Ramos (cell line): ENCODE data around the gene PDLIM5.
"Not testable (repeated sequence)": the region's sequence is repeated elsewhere in the genome, so short reads cannot be mapped to it uniquely, and the experiment has no call there.

Source experiments
- in situ Hi-C: fragments of 300-500 bp; cut with MboI; formaldehyde crosslinking; loops from one replicate; pipeline ENCODE4 v1.14.3; 2022; ENCODE audit warnings: low sequenced_read_pairs; ENCODE audit not compliant: unreplicated experiment

The PDLIM5 gene

DNA sequence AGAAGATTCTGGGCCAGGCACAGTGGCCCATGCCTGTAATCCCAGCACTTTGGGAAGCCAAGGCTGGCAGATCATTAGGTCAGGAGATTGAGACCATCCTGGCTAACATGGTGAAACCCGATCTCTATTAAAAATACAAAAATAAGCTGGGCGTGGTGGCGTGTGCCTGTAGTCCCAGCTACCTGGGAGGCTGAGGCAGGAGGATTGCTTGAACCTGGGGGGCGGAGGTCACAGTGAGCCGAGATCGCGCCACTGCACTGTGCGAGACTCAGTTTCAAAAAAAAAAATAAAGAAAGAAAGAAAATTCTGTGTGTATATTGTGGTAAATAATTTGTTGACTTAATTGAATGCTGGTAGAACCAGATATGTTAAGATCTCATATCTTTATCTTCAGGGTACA lies 177.3 kb downstream of the PDLIM5 start:
- in situ Hi-C loops = not testable (repeated sequence)

DNA sequence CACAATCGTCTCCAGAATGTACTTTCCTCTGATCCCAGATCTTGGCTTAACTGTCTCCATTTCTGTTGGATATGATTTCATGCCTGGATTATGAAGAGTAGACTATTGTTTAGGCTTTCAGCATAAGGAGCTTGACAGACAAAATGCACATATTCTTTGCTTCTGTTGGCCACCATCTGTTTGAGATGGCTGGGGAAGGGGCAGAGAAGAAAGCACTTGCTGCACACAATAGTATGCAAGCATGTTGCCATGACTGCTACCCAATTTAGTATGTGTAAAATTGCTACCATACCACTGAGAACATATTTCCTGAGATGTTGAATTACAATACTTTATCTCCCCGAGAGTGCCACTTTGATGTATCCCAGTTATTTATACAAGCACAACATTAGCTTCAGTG lies 178.1 kb downstream of the PDLIM5 start:
- in situ Hi-C loops = no loop called here

DNA sequence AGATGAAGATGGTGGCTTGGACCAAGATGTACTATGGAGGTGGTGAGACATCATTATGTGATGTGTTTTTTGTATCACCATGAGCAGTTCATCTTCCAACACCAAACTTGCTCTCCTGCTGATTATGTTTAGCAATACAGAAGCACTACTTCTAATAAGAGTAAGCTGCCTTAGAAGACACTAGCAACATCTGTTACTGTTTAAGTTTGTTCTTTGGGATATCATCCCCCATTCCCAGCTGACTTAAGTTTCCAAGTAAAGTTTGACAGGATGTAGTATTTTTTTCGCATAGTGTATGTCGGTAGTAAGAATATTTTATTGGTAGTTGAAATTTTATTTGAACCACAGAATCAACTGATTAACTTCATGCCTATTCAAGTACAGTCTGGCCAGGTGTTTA lies 182.5 kb downstream of the PDLIM5 start:
- in situ Hi-C loops = no loop called here

DNA sequence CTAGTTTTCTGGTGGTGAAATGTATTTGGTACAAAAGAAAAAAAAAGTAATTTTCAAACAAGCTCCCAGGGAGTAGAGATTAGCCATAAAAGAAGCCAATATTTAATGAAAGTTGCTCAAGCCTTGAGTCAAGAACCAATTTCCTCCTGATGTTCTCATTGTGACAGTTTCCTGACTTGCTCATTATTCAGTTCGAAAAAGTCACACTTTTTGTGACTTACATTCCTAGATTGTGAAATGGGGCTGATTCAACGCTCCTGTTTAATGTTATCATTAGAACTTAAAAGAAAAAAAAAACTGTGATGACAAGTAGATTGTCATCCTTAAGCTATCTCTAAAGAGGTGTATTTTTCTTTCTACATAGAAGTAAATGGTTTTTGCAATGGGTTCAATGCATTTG lies 183.4 kb downstream of the PDLIM5 start:
- in situ Hi-C loops = no loop called here

DNA sequence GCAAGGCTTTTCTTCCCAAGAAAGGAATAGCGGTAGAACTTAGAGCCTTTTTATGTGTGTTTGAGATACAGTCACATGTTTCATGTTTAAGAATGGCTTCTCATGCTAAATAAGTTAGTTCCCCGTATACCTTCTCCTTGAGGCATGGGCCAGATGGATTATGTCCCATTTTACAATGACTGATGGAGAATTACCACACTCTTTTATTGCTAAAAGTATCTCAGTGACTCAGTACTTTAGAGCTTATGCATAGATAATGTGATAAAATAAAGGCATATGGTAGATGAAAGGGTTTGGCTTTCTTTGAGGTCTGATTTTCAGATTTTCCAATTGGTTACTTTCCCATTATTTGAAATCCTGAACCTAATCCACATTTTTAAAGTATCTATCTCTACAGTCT lies 184.3 kb downstream of the PDLIM5 start:
- in situ Hi-C loops = no loop called here

DNA sequence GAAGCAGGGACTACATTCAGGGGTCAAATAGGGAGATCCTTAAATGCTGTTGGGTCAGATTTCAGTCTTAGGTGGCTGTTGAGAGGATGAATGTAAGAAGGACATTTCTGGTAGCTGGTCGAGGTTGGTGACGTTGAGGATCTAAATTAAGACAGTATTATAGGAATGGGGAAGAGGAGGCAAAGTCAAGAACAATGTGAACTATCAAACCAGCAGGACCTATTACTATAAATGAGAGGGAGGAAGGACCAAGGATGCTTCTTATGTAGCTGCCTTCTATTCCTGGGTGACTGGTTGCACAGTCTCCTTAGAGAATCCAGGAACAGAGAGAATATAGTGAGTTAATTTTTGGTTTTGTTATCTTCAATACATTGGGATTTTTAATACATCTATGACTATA lies 187.6 kb downstream of the PDLIM5 start:
- in situ Hi-C loops = no loop called here

DNA sequence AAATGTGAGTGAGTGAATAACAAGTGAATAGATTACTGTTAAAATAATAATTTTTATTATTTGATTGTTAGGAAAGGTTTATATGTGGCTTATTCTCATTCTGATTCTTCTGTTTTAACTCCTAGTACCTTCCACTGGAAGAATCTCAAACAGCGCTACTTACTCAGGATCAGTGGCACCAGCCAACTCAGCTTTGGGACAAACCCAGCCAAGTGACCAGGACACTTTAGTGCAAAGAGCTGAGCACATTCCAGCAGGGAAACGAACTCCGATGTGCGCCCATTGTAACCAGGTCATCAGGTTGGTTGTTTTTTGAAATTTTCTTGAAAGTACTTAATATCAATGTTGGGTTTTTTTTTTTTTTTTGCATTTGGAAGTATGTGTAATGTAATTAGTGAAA lies 188.4 kb downstream of the PDLIM5 start:
- in situ Hi-C loops = no loop called here

DNA sequence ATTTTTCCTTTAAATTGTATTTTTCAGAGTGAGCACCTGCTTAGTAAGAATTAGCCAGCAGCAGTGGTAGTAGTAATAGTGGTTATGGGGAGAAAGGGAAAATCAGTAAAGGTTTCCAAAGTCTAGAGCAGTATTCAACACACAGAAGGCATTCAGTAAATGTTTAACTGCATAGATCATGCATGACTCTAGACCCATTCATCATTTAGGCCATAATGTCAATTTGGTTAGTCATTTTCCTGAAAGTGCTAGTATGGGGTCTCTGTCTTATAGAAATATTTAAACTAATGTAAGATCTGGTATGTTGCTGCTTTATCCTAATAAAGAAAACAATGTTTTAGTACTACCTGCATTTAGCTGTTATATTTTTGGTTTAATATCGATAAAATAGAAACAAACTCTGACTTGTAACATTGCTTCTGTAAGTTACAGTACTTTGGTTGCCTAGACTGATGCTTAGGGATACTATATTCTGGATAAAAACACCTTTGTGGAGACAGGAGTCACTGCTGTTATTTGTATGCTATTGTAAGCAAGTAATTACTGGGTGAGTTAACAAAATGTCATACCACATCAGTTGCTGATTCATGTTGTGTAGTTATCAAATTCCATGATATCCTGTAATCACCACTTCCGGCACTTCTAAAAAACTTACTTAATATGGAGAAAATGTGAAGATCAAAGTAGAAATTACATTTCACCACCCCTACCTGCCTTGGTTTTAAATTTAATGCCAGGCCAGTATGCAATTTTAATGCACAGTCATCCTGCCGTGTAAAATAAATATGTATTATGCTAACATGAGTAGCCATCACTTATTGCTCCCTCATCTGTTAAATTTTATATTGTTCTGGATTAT lies 190.2 kb downstream of the PDLIM5 start:
- in situ Hi-C loops = no loop called here

DNA sequence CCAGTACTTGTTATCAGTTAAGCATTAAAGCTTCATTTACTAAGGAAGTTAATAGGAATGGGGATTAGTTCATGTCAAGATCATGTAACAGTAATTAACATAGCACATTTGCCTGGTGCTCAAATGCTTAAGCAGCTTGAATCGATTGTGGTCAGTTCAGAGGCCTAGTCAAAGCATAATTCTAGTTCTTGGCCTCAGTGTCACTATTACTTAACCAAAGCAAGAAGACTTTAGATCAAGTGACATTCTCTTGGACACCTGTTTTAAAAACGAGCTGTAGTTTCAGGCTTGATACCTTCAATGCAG lies 190.8 kb downstream of the PDLIM5 start:
- in situ Hi-C loops = no loop called here

DNA sequence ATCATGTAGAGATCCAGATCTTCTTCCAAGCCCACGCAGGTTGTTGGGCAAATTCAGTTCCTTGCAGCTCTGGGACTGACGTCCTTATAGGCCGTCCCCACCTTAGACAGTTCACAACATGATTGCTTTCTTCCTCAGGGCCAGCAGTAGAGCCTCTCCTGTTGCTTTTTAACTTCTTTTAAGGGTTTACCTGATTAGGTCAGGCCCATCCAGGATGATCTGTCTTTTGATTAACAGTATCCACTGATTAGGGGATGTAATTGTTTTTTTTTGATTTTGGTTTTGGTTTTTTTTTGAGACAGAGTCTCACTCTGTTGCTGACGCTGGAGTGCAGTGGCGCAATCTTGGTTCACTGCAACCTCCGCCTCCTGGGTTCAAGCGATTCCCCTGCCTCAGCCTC lies 197.0 kb downstream of the PDLIM5 start:
- in situ Hi-C loops = no loop called here

DNA sequence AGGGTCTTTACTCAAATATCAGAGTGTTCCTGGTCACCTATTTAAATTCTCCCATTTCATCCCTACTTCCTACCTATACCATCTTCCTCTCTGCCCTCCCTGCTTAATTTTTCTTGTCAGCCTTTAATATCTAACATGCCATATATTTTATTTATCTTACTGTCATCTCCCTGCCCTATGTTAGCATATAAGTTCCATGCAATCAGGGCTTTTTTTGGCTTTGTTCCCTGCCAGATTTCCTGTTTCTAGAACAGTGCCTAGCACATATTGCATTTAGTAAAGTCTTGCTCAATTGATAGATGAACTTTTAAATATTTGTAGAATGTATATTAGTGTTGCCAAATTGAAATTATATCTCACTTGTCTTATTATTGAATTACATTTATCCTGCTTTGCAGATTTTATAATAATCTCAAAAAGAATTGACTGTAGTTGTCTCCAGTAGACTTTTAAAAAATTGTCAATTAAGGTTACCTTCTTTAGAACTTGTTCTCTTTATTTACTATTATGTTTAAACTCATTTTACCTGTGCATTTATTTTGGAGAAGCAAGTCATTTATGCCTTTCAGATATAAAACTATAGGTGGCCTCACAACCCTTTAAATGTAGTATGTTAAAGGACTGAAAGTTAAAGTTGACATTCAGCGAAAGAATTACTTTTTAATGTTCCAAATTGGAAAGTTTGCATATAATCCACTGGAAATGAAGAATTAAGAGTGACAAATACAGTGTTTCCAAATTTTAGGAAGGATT lies 197.8 kb downstream of the PDLIM5 start:
- in situ Hi-C loops = no loop called here

DNA sequence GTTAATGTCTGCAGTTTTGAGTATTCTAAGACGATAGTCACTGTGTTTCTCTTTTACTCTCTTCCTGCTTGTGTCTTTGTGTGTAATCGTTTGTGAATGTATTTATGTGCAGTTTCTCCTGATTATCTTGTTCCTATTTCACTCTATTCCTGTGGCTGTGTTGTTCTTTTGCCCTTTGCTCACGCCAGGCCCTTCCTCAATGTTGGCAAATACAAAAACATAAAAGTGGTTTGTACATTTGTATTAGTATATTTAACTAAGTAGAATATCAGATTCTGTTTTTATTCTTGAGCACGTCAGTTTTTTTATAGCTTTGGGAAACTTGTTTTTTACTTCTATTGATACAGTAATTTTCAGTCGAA lies 198.4 kb downstream of the PDLIM5 start:
- in situ Hi-C loops = no loop called here

DNA sequence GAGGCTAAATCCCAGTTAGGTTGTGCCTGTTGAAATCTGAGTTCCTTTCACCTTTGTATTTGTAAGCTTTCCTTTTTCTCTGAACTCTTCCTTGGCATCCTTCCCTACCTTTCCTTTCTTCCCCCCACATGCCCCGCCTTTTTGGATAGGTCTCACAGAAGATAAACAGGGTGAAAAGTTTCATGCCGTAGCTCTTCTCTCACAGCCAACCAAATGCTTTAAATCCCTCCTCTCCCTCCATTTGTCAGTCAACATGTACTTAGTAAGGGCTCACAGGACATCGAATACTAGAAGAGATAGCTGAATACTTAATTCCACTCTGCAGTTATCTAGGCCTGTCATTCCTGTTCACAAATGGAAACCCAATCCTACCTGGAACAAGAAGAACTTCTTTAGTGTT lies 198.9 kb downstream of the PDLIM5 start:
- in situ Hi-C loops = no loop called here

DNA sequence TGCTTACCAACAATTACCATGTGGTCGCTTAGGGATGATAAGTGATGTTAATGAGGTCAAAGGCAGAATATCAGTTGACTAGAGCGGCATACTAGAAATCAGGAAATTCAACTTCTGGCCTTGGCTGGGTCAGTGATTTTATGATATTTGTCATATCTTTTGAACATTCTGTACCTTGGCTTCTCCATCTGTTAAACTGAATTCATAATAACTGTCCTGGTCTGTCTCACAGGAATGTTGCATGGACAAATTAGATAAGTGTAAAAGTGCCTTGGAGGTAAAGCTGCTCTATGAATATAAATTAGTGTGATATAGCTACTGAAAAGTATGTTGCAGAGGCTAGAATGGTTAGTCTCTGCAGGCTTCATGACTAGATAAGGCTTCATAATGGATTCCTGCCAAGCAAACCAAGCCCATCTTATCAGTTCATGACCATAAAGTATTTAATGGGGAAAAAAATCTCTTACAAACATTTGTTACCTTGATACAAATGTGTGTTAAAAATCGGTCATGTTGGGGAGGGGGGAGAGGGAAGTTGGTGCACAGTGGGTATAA lies 201.4 kb downstream of the PDLIM5 start:
- in situ Hi-C loops = no loop called here

DNA sequence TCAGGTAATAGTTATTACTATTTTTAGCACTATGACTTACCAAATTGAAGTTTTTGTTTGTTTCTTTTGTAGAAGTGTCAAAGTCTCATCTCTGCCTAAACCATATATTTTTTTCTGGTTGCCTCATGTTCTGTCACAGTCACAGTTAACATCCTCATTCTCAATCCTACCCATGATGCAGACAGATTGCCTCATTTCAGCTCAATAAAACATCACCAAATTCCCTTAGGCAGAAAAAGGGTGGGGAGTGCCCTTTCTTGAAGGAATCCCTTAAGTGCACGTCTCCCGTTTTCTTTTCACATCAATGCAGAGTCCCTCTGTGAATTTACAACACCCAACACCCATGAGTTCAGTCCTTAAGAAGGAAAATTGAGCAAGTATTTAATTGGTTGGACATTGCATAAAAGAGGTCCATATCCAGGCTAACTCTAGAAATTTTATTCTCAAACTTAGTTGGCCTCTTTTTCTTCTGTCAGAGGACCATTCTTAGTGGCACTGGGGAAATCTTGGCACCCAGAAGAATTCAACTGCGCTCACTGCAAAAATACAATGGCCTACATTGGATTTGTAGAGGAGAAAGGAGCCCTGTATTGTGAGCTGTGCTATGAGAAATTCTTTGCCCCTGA lies 202.4 kb downstream of the PDLIM5 start:
- in situ Hi-C loops = no loop called here

DNA sequence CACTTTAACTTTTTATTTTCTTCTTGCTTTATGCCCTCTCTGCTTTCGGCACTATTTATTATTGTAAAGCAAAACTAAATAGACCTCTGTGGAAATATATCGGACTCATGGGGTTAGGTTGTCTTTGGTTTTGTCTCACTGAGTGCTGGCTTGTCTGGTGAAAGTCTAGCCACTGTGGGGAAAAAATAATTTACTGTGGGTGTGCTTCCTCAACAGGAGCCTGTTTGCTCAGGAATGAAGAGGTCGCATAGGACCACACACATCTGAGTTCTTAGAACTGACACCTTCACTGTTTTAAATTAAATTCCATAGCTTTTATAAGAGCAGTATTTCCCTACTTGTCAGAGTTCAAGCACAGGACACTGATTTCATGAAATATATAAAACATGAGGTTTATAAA lies 203.0 kb downstream of the PDLIM5 start:
- in situ Hi-C loops = no loop called here

DNA sequence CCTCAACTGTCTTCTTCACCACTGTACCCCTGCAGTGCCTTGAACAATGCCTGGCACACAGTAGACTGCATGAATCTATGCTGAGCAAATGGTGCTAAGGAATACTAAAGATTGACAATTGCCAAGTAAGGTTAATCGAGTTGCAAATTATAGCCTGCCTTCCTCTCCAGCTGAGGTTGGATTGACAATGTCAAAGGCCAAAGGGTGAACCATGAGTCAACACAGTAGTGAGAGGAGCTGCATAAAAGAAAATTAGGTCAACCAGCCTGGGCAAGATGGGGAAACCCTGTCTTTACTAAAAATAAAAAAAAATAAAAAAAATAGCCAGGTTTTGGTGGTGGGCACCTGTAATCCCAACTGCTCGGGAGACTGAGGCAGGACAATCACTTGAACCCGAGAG lies 208.9 kb downstream of the PDLIM5 start:
- in situ Hi-C loops = no loop called here

DNA sequence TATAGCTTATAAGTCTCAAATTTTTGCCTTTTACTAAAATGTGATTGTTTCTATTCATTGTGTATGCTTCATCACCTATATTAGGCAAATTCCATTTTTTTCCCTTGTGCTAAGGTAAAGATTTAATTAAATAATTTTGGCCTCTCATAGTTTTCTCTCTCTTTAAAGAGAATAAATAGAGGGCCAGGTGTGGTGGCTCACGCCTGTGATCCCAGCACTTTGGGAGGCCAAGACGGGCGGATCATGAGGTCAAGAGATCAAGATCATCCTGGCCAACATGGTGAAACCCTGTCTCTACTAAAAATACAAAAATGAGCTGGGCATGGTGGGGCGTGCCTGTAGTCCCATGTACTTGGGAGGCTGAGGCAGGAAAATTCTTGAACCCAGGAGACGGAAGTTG lies 213.3 kb downstream of the PDLIM5 start:
- in situ Hi-C loops = not testable (repeated sequence)

DNA sequence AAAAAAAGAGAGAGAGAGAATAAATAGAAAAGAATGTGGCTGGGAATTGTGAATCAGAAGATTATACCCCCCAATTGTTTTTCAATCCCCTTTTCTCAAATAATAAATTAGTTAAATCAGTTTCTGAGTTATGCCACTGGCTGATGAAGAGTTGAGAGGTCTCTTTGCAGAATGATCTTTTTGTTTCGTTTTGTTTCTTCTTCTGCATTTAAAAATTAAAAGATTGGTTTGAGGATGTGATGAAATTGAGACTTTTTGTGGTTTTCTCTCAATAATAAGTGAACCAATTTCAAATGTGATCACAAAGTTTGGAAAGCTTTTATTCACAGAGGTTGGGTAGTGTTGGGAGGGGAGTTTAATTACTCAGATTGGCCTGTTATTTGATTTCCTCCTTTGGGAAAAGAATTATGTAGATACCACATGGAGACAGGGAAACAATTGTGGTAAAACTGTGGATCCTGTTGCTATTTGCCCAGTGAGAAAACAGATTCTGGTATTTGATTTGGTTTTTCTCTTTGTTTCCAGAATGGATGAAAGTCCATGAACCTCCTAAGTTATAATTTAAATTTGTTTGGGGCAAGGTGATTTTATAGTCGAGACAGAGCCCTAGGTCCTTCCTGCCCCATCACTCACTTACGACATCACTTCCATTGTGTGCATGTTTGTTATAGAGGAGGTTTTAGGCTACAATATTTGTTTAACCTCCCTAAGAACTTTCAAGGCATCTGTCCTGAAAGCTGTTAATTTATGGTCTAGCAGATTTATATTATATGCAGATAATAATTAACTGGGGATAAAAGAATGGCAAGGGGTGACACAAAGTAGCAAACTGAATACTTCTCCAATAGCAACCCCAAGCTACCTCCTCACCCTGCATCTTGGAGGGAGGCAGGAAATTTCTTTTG lies 214.0 kb downstream of the PDLIM5 start:
- in situ Hi-C loops = no loop called here

DNA sequence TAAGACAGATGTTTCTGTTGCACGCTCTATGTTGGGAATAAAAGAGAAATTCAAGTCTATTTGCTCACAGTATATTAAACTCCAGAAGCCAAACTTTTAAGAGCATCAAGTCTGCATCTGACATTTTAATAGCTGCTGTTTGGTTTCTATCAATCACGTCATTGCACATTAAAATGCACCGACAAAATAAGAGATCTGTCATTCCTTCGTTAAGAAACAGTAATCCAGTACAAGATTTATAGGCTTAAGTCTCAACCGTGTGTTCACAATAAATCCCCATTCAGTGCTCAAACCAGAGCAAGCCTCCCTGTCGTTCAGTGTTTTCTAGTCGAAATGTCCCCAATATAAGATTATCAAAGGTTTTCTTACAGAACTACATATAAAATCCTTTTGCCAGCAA lies 217.0 kb downstream of the PDLIM5 start:
- in situ Hi-C loops = no loop called here
